ENCODE measurements around the gene TRIP13.

The TRIP13 gene

GRCh38 chr5:854966-855743, 37.5 kb upstream of the TRIP13 start:
- DNase-seq (ENCODE audit: low spot score) = no peak

GRCh38 chr5:855771-856530, 36.7 kb upstream of the TRIP13 start:
- no peak for DNase-seq (ENCODE audit: low spot score)

- no peak for DNase-seq (ENCODE audit: low spot score)
Measured at GRCh38 chr5:856531-857425, 35.9 kb upstream of the TRIP13 start.

GRCh38 chr5:858726-859125, 34.0 kb upstream of the TRIP13 start:
- DNase-seq (ENCODE audit: low spot score) = no peak

GRCh38 chr5:859391-859790, 33.3 kb upstream of the TRIP13 start:
- DNase-seq (ENCODE audit: low spot score) = no peak

GRCh38 chr5:859798-860296, 32.8 kb upstream of the TRIP13 start:
- no peak for DNase-seq (ENCODE audit: low spot score)

- DNase-seq (ENCODE audit: low spot score) = no peak
Measured at GRCh38 chr5:860506-861150, 32.1 kb upstream of the TRIP13 start.

GRCh38 chr5:861442-862366, 31.0 kb upstream of the TRIP13 start:
- DNase-seq (ENCODE audit: low spot score) = no peak

- no peak for DNase-seq (ENCODE audit: low spot score)
Measured at GRCh38 chr5:862367-863243, 30.1 kb upstream of the TRIP13 start.

- DNase-seq (ENCODE audit: low spot score) = no peak
Measured at GRCh38 chr5:863244-863805, 29.4 kb upstream of the TRIP13 start.

GRCh38 chr5:864492-865167, 28.1 kb upstream of the TRIP13 start:
- no peak for DNase-seq (ENCODE audit: low spot score)

- no peak for DNase-seq (ENCODE audit: low spot score)
Measured at GRCh38 chr5:865168-865521, 27.5 kb upstream of the TRIP13 start.

- DNase-seq (ENCODE audit: low spot score) = no peak
Measured at GRCh38 chr5:865771-866170, 26.9 kb upstream of the TRIP13 start.

GRCh38 chr5:867300-867870, 25.3 kb upstream of the TRIP13 start:
- DNase-seq (ENCODE audit: low spot score) = peak; percentile 74

GRCh38 chr5:868428-869135, 24.1 kb upstream of the TRIP13 start:
- no peak for DNase-seq (ENCODE audit: low spot score)

GRCh38 chr5:870956-871355, 21.7 kb upstream of the TRIP13 start:
- DNase-seq (ENCODE audit: low spot score) = no peak

GRCh38 chr5:871596-872298, 20.9 kb upstream of the TRIP13 start:
- no peak for DNase-seq (ENCODE audit: low spot score)

Data from cerebellar cortex (tissue), 1 donor.